ENCODE measurements around the gene STK11. TPM values are rescaled to one million over a fixed set of nuclear protein-coding genes. Genes with fewer than 3 reads are reported as not detected.

The STK11 gene
- total RNA-seq, 2 experiments from 2014 or later, result 76.5 to 78.4 TPM

DNA sequence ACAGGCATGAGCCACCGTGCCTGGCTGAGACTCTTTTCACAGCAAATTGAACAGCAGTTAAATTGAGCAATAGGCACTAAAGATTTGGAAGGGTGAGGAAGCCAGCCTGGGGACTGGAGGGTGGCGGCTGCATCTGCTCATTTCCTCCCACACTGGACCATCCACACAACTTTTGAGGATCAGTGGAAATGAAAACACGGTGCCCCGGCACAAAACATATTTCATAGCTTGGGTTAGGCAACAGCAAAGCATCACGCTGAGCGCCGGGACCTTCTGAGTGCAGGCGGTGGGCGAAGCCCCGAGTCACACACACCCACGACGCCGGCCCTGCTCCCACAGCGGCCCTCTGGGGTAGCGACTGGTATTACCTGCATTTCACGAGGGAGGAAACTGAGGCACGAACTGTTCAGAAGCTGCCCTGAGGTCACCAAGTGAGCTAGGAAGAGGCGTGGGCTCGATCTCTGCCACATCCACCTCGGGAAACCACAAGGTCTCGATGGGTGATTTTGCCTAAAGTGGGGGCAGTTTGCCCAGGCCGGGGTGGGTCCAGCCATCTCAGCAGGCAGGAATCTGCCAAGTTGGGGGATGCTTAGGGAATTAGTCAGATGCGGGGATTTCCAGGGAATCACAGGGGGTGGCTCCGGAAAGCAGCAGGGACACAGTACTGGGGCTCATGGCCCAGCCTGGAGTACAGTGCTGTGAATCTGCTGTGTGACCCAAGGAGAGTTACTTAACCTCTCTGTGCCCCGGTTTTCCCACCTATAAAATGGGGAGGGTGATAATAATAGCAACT, 28.1 kb upstream of the STK11 start:
- Histone ChIP-seq H3K4me1 (ENCODE audit: insufficient read depth, low read length, poor library complexity, severe bottlenecking) (peaks cover 18% of the 10 kb centered on the region), H3K9me3 (ENCODE audit: low read length) (no peaks in the 10 kb centered on the region), H3K4me3 (ENCODE audit: low read depth, low read length, poor library complexity, severe bottlenecking) (no peak overlapping the region), H3K27ac (ENCODE audit: low read depth, low read length, poor library complexity, severe bottlenecking) (no peak overlapping the region), H2AFZ (ENCODE audit: low read length) (no peak overlapping the region), H3K9me2 (ENCODE audit: insufficient read depth, low read length) (no peaks in the 10 kb centered on the region), H4K20me1 (ENCODE audit: insufficient read depth, low read length) (no peaks in the 10 kb centered on the region), H3K79me2 (ENCODE audit: insufficient read depth, low read depth, low read length) (peaks cover 12% of the 10 kb centered on the region; the same call in 1 of the 2 replicates), H3K36me3 (ENCODE audit: insufficient read depth, low read length) (no peaks in the 10 kb centered on the region), H3K4me2 (ENCODE audit: low read length) (no peak overlapping the region)
- TF ChIP-seq, protein P1, sequence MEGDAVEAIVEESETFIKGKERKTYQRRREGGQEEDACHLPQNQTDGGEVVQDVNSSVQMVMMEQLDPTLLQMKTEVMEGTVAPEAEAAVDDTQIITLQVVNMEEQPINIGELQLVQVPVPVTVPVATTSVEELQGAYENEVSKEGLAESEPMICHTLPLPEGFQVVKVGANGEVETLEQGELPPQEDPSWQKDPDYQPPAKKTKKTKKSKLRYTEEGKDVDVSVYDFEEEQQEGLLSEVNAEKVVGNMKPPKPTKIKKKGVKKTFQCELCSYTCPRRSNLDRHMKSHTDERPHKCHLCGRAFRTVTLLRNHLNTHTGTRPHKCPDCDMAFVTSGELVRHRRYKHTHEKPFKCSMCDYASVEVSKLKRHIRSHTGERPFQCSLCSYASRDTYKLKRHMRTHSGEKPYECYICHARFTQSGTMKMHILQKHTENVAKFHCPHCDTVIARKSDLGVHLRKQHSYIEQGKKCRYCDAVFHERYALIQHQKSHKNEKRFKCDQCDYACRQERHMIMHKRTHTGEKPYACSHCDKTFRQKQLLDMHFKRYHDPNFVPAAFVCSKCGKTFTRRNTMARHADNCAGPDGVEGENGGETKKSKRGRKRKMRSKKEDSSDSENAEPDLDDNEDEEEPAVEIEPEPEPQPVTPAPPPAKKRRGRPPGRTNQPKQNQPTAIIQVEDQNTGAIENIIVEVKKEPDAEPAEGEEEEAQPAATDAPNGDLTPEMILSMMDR (conservative IDR thresholded peaks at IDR 0.05; ENCODE audit: low read length), result no peak
- no peak for TF ChIP-seq EZH2phosphoT487 (IDR thresholded peaks at IDR 0.05; ENCODE audit: borderline replicate concordance, low read depth, low read length)
- intact Hi-C loops (cut with micrococcal nuclease; ENCODE audit: unreplicated experiment), result no loop called here
- CTCF ChIA-PET (ENCODE audit: unreplicated experiment), result no interaction called here
- BruUV-seq (replicated peaks), result no TSS peak
- no peak for DNase-seq (ENCODE audit: low spot score)
- POLR2A ChIA-PET, result interaction anchor here (0.6 kb wide), 1 partner anchor 473 kb away, joined by 5 read pairs; no protein-coding TSS in a partner anchor

- DNase-seq (ENCODE audit: low spot score), result no peak
- BruUV-seq (replicated peaks), result no TSS peak
- CTCF ChIA-PET (ENCODE audit: unreplicated experiment), result no interaction called here
- H3K9me3 ChIP-seq (ENCODE audit: low read length), result no peaks in the 10 kb centered on the region
- no peak overlapping the region for H2AFZ ChIP-seq (ENCODE audit: low read length)
- no peaks in the 10 kb centered on the region for H3K9me2 ChIP-seq (ENCODE audit: insufficient read depth, low read length)
- peaks cover 7% of the 10 kb centered on the region for H3K4me1 ChIP-seq (ENCODE audit: insufficient read depth, low read length, poor library complexity, severe bottlenecking)
- no peak for TF ChIP-seq EZH2phosphoT487 (IDR thresholded peaks at IDR 0.05; ENCODE audit: borderline replicate concordance, low read depth, low read length)
- TF ChIP-seq, protein P1 (conservative IDR thresholded peaks at IDR 0.05; ENCODE audit: low read length), result no peak
- intact Hi-C loops (cut with micrococcal nuclease; ENCODE audit: unreplicated experiment), result no loop called here
- H4K20me1 ChIP-seq (ENCODE audit: insufficient read depth, low read length), result no peaks in the 10 kb centered on the region
- H3K4me2 ChIP-seq (ENCODE audit: low read length), result no peak overlapping the region
- H3K79me2 ChIP-seq (ENCODE audit: insufficient read depth, low read depth, low read length), result no peaks in the 10 kb centered on the region
- no peak overlapping the region for H3K4me3 ChIP-seq (ENCODE audit: low read depth, low read length, poor library complexity, severe bottlenecking)
- H3K36me3 ChIP-seq (ENCODE audit: insufficient read depth, low read length), result no peaks in the 10 kb centered on the region
- POLR2A ChIA-PET, result no interaction called here
- no peak overlapping the region for H3K27ac ChIP-seq (ENCODE audit: low read depth, low read length, poor library complexity, severe bottlenecking)
These were observed 24.0 kb upstream of the STK11 start for GRCh38 chr19:1181606-1182005.

DNA sequence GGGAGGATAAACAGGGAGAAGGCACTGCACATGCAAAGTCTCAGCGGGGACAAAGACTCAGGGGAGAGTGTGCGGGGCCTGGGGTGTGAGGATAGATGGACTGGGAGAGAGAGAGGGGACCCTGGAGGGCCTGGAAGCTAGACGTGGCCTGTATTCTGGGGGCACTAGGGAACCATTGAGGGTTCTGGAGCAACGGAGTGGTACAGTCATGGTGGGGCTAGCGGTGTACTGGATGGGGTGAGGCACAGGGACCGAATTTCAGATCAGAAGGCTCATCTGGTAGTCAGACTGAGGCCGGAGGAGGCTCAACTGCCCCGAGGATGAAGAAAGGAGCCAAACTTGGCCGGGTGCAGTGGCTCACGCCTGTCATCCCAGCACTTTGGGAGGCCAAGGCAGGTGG, 23.5 kb upstream of the STK11 start:
- no peak overlapping the region for H3K4me2 ChIP-seq (ENCODE audit: low read length)
- POLR2A ChIA-PET, result no interaction called here
- BruUV-seq (replicated peaks), result no TSS peak
- peaks cover 7% of the 10 kb centered on the region for H3K4me1 ChIP-seq (ENCODE audit: insufficient read depth, low read length, poor library complexity, severe bottlenecking)
- intact Hi-C loops (cut with micrococcal nuclease; ENCODE audit: unreplicated experiment), result no loop called here
- H3K79me2 ChIP-seq (ENCODE audit: insufficient read depth, low read depth, low read length), result no peaks in the 10 kb centered on the region
- H2AFZ ChIP-seq (ENCODE audit: low read length), result no peak overlapping the region
- H3K9me2 ChIP-seq (ENCODE audit: insufficient read depth, low read length), result no peaks in the 10 kb centered on the region
- no peaks in the 10 kb centered on the region for H4K20me1 ChIP-seq (ENCODE audit: insufficient read depth, low read length)
- no peaks in the 10 kb centered on the region for H3K9me3 ChIP-seq (ENCODE audit: low read length)
- TF ChIP-seq, protein P1 (conservative IDR thresholded peaks at IDR 0.05; ENCODE audit: low read length), result no peak
- TF ChIP-seq EZH2phosphoT487 (IDR thresholded peaks at IDR 0.05; ENCODE audit: borderline replicate concordance, low read depth, low read length), result no peak
- CTCF ChIA-PET (ENCODE audit: unreplicated experiment), result no interaction called here
- no peak overlapping the region for H3K4me3 ChIP-seq (ENCODE audit: low read depth, low read length, poor library complexity, severe bottlenecking)
- H3K36me3 ChIP-seq (ENCODE audit: insufficient read depth, low read length), result no peaks in the 10 kb centered on the region
- H3K27ac ChIP-seq (ENCODE audit: low read depth, low read length, poor library complexity, severe bottlenecking), result no peak overlapping the region
- no peak for DNase-seq (ENCODE audit: low spot score)
